Anterior cingulate cortex (tissue), 58 donors: ENCODE results near the gene HCN4.

Experiments
- DNase-seq, 58 donors: peaks; one replicate each; lab custom pipeline; 2025; lab: John Stamatoyannopoulos, UW

Gene HCN4

DNA sequence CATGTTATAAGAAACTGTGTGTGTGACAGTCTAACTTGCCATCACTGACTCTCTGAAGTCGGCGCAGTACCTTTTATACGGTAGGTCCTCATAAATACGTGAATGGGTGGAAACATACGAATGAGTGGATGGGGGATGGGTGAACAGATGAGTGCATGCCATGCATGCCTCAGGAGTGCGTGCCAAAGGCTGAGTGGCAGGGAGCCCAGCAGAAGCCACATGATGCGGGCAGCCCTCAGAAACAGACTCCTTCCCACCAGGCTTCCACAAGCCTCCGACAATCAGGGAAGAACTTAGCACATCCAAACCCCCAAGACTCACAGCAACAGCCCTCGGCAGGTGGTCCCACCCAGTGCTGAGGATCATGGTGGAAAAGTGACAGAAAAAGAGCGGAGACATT lies 16.7 kb downstream of the HCN4 start:
- peak in 31 of 58 donors; percentile 4 to 60 (median 27) for DNase-seq

DNA sequence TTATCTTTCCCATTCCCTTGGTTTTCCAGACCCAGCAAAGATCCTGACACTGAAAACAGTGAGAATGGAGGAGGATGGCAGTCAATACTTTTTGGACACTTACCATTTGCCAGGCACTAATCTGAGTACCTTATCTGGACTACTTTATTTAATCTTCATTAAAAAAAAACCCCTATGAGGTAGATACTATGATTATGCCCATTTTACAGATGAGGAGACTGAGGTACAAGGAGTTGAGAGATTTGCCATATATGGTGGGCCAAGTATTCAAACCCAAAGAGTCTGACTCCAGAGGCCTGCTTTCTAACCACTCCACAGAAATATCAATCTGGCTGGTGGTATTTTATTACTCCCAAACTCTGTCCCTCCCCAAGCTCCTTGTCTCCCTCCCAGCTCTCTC lies 19.6 kb downstream of the HCN4 start:
- no peak for DNase-seq

DNA sequence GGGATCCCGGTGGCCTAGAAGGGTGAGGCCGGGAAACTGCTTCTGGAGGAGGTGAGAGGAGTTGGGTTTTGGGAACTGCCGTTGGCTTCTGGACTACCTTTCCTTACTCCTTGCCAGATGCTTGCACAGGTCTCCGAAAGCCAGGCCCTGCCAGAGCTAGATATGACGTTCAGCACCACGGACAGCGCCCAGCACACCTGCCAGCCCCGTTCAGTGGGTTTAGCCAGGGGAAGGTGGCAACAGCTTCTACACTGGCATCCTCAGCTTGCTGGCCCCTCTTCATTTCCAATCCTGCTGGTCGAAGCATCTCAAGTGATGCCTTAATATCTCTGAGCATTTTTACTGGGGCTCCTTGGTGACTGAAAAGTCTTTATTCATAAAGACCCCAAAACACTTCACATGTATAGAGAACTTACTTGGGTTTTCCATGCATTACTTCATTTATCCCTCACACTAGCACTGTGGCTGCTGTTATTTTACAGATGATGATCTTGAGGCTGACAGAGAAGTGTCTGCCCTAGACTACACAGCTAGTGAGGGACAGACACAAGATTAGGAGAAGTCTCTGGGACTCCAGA lies 21.9 kb downstream of the HCN4 start:
- no peak for DNase-seq

DNA sequence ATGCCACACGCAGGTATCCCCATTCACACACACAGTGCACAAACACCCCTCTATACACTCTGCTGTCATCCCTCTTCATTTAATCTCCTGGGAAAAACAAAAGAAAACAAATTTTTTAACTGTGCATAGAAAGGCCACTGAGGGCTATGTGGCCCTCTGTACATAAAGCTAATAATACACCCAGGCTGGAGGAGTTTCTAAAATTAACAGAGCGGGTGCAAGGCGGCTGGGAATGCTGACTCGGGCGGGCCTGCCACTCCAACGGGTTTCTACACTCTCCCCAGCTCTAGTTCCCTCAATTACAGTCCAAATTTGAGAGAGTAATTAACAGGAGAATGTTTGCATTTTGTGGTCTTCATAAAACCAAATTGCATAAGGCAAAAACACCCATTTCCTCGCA lies 23.1 kb downstream of the HCN4 start:
- no peak for DNase-seq

DNA sequence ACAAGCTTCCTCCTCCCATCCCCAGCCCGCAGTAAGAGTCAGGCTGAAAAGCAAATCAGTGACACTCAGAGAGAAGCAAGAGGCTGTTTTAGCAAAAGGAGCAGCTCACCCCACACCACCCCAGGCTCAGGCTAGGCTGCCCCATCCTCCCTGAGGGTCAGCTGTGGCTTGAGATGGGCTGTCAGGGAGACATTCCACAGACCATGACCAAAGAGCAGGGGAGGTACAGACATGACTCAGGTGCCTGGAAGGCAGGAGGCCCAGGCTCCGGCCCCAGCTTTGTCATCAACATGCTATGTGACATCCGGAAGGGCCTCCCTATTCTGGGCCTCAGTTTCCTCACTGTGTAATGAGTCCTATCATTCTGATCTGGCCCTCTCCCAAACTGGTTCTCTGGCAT lies 24.7 kb downstream of the HCN4 start:
- no peak for DNase-seq

DNA sequence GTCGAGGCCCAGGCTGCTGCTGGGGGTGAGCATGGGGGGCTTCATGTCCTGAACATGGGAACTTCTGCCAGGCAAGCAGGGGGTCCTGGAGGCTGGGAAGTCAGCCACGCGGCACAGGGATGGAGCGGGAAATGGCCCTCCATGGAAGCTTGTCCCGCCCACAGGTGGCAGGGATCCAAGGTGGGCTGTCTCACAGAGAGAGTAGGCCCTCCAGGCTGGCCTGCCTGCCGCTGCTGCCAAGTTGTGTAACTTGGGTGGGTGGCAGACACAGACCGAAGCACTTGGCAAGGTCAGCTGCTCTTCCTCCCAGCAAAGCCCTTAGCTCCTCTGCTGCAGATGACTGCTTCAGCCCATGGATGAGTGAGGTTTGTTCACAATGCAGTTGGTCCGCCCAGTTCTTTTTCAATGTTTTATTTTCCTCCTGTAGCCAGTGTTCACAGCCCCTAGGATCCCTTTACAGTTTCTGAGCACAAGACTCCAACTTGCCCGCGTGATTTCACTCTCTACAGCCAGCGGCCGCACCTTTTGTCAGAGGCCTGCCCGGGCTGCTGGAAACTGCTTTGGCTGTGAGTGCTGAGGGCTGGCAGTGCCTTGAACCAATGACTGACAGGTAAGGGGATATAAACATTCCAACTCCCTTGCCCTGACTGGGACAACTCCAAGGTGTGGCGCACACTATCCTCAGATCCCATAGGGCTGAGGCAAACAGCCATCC lies 26.7 kb downstream of the HCN4 start:
- DNase-seq, result peak in 10 of 58 donors; percentile 6 to 41 (median 14)

DNA sequence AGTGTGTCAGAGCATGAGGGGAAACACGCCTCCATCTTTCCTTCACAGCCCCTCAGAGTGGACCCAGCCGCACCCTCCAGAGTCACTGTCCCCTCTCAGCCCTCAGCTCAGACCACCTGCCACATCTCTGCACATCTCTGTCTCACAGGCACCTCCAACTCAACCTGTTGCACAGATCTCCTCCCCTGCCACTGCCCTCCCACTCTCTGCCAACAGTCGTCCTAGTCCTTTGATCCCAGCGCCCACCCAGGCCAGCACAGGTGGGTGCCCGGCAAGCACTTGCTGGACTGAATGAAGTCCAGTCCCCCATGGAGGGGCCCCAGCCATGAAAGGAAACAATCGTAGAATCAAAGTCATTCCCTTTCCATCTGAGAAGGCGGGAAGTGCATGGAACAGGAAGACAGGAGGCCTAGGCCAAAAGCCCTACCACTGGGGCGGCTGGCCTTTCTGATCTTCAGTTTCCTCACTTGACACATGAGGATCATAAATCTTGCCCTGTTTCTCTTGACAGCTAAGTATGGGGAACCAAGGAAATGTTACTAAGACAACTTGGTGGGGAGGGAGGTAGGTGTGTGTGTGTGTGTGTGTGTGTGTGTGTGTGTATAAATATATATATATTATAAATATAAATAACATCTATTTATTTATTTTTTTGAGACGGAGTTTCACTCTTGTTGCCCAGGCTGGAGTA lies 28.1 kb downstream of the HCN4 start:
- no peak for DNase-seq

DNA sequence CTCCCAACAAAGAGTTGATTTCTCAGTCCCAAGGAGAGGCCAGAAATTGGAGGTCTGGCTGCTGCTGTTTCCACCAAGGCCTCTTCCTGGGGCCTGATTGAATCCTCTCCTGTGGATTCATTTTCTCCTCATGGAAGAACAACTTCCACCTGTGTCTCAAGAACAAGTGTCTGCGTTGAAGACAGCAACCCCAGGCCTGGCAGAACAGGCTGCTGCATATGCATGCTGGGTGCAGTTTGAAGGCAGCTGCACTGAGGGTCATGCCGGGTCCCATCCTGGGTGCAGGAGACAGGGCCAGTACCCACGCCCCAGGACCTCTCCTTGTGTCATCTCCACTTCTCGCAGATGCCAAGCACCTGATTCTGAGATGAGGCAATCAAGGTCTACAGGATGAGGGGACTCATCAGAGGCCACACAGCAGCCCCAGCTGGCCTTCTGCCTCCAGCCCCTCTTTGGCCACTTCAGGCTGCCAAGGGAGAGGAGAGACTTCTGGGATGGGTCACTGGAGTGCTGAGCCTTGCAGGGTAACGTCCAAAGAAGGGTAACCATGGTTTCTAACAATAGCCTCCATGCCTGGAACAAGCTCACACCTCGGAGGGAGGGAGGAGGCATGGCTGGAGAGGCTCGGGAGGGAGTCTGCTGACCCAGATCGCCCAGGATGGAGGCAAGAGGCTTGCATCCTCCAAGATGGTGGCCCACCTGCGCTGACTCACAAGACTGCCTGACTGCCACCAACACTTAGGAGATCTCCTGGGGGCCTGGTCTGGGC lies 30.0 kb downstream of the HCN4 start:
- DNase-seq, result no peak

DNA sequence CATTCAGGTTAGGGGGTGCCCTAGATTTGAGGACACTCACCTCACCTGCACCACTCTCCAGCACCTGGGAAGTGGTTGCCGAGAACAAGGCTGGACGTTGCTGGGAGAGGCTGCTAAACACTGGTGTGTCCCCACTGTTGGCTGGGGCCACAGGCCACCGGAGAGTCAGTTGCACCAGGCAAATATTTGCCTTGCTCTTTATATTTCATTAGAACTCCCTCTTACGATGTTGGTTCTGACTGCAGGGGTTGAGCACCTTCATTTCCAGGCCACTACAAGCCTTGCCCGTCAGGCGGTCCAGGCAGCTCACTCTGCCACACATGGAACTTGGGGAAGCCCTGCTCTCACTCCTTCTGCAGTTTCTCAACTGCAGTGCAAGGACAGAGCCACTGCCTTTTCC lies 30.7 kb downstream of the HCN4 start:
- no peak for DNase-seq

DNA sequence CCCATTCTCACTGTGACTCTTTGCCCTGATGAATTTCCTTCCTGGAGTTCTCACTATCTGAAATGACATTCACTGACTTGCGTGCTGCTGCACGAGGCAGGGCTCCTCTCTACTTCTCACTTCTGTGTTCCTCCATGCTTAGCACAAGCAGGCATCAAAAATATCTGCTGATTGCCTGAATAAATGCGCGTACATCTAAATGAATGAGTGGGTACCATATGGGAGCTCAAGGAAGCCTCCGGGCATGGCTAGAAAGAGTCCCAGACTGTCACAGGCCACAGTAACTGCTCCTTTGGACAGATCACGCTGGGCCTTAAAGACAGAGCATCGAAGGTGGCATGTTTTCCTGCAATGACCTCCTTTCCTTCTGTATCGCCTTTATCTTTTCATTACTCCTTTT lies 31.6 kb downstream of the HCN4 start:
- DNase-seq, result no peak

DNA sequence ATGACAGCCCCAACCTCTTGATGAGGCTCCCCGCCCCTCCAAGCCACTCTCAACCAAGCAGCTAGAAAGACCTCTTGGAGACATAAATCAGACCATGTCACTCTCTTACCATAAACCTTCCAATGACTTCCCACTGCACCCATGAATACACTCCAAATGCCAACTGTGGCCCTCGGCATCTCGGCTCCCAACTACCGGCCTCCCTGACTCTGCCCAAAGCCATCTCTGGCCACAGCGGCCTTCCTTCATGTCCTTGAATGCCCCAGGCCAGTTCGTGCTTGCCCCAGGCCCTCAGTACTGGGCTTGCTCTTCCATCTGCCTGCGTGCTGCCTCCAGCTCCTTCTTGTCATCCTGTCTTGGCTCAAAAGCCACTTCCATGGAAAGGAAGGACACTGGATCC lies 32.0 kb downstream of the HCN4 start:
- DNase-seq, result no peak

DNA sequence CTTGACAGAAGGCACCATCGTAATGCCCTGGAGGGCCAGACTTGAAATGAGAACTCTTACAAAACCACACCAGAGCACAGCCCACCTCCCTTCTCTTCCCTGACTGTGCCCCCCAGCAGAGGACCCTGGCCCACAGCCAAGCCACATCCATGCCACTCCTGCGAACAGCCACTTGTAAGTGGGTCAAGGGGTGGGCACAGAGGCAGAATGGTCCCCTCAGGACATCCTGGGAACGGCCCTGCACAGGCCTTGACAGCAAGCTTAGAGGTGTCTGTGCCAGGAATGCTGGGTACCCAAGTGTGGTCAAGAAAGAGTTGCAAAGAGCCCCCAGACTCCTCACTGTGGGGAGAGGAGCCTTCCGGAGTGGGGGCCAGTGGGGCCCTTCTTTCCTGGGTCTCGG lies 33.3 kb downstream of the HCN4 start:
- DNase-seq, result no peak

DNA sequence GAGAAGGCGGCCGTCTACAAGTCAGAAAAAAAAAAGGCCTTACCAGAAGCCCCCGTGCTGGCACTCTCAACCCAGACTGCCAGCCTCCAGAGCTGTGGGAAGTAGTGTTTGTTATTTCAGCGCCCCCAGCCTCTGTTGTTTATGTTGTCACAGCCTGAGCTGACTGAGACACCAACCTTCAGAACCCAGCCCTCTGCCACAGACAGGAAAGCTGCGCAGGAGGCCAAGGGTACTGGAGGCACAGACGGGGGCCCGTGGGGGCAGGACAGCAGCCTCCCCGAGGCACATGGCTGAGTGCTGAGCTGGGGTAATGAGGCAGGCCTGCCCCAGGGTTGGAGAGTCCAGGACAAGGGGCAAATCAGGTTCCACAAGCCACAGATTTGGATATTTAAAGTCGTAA lies 33.7 kb downstream of the HCN4 start:
- no peak for DNase-seq

DNA sequence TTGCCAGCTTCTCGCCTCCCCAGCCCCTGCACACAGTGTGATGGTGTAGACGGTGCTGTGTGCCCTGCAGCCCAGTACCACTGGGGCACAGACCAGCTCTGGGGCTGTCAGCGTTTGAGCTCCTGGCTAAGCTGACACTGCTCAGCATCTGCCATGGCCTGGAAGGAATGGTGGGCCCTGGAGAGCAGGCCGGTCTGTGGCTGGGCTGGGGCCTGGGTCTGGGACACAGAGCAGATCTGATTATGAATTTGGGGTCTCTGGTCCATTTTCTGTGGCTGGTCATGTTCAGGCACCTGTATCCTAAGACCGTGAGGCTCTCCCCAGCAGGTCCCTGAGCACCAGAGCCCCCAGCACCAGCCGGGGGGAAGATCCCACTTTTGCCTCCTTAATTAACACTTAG lies 34.7 kb downstream of the HCN4 start:
- no peak for DNase-seq

DNA sequence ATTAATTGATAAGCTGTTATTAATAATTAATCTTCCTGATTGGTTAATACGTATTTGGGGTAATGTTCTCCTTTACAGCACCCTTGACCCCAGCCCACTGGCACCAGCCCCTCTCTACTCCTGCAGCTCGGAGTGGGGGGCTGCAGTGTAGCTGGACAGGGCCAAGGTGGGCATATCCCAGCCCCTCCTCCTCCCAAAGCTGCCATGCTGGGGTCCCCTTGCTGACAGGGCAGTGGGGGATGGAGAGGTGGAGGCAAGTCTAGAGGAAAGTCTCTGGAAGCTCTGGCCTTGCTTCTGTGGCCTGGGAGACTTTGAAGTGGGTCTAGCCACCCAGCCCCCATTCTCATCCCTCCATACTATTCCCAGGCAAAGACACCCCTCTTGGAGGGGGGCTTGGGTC lies 35.8 kb downstream of the HCN4 start:
- DNase-seq, result no peak

DNA sequence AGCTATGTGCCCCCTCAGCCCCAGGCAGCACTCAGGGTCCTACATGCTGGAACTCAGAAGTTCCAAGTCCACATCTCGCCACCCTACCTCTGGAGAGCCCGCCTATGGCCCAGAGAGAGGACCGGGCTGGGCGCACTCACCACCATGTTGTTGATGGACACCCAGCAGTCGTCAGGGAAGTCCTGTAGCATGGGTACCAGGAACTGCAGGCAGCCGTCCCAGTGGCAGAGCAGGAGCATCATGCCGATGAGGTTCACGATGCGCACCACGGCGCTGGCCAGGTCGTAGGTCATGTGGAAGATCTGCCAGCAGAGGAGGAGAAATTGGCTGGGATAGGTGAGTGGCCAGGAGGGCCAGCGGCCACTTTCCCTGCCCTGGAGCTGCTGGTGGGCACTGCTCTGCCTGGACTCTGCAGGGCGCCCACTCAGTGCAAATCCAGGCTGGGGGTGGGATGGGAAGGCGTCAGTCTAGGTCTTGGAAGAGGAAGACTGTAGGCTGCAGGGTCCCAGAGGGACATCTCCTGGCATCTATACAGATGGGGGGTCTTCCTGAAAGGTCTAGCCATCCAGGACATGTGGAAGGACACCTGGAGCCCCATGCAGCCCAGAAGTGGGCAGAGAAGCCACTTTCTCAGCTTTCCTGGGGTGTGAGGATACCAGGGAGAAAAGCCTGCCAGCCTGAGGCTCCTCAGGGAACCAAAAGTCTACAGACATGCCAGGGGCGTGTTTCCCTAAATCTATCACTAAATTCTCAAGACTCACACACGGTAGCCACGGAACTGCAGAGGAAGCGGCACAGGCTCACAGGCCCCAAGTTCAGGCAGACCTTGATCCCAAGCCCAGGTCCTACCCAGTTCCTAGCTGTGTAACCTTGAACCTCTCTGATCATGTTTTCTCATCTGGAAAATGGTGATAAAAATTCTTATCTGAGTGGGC lies 36.5 kb downstream of the HCN4 start:
- DNase-seq, result no peak

DNA sequence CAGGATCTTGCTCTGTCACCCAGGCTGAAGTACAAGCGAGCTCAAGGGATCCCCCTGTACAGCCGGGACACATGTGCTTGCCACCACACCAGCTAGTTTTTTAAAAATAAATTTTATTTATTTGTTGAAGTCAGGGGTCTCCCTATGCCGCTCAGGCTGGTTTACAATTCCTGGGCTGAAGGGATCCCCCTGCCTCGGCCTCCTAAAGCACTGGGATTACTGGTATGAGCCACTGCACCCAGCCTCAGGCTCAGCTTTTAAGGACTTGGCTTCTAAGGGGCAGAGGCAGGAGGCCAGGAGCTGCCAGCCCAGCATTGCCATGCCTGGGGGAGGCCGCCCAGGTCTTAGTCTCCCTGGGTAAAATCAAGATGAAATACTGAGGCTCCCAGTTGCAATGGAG lies 37.3 kb downstream of the HCN4 start:
- DNase-seq, result no peak

DNA sequence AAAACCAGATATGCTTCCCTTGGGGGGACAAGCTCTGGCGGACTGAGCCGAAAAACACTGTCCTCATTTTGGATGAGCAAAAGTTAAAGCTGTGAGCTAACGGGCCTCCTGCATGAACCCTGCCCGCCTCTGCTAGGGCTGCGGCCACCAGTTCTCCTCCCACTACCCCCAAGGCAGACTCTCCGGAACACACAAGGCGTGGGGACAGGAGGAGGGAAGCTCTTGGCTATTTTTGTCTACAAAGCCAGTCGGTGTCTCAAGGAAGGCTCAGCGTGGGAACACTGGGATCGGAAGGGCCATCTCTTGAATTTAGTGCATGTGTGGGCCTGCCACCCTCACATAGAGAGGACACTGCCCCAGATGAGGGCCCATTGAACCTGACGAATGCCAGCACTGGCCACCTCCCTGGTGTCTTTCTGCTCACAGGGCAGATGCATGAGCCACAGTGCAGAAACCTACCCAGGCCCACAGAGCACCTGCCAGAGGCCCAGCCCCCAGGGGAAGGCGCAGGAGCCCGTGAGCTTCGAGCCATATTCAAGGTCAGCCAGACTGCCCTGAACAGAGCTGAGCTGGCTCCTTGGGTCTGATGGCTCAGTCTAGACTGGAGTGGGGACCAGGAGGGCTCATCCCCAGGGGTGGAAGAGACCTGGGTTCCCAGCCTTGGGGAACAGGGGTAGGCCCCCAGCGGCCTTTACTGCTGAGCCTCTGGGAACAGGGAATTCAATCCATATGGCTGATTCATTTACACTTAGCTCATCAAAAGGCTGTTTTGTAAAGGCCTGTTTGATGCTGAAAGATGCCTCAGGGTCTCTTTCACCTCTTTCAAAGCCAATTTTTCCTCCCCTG lies 38.3 kb downstream of the HCN4 start:
- DNase-seq, result peak in 1 of 58 donors; percentile 33

DNA sequence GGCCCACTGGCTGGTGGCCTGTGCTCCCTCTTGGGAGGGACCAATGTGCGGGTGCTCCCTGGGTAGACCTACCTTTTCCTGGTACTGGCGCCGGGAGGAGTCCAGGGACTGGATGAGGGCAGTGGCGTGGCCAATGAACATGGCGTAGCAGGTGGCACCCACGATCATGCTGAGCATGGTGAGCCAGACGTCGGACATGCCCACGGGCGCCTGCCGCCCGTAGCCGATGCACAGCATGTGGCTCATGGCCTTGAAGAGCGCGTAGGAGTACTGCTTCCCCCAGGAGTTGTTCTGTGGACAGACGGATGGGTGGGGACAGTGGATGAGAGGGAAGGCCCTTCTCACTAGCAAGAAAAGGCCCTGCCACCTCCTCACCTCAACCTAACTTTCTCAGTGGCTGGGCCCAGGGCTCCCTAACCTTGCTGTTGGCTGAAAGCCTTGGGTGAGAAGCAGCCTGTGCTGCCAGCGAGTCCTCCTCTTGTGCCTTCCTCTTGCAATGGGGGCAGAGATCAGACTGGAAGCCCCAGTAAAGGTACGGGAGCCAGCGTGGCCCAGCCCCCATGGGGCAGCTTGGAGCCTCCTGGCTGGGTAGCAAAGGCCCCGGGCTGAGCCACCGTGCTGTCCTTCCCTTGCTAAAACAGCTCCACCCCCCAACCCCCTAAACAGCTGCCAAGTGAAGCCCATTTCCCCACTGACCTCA lies 39.1 kb downstream of the HCN4 start:
- peak in 1 of 58 donors; percentile 48 for DNase-seq
